COLO668 (cell line): ENCODE measurements around the gene PPFIA2.

Experiments used
- DNase-seq: peaks from one replicate; lab custom pipeline; 2025; ENCODE audit not compliant: unreplicated experiment; lab: John Stamatoyannopoulos, UW

The PPFIA2 gene

GRCh38 chr12:81564237-81564636, 194.9 kb downstream of the PPFIA2 start:
- no peak for DNase-seq

GRCh38 chr12:81558031-81558430, 201.1 kb downstream of the PPFIA2 start:
- no peak for DNase-seq

GRCh38 chr12:81546811-81547210, 212.3 kb downstream of the PPFIA2 start:
- no peak for DNase-seq

- no peak for DNase-seq
Measured at GRCh38 chr12:81543621-81544139, 215.5 kb downstream of the PPFIA2 start.

- DNase-seq, result no peak
Measured at GRCh38 chr12:81542065-81543010, 216.8 kb downstream of the PPFIA2 start.

GRCh38 chr12:81541121-81541520, 218.0 kb downstream of the PPFIA2 start:
- no peak for DNase-seq

GRCh38 chr12:81539279-81539678, 219.9 kb downstream of the PPFIA2 start:
- DNase-seq, result no peak

- no peak for DNase-seq
Measured at GRCh38 chr12:81533054-81533453, 226.1 kb downstream of the PPFIA2 start.

GRCh38 chr12:81530352-81530751, 228.8 kb downstream of the PPFIA2 start:
- DNase-seq, result no peak

GRCh38 chr12:81520064-81520945, 238.8 kb downstream of the PPFIA2 start:
- no peak for DNase-seq

- DNase-seq, result no peak
Measured at GRCh38 chr12:81518638-81519037, 240.5 kb downstream of the PPFIA2 start.

GRCh38 chr12:81517296-81517695, 241.9 kb downstream of the PPFIA2 start:
- no peak for DNase-seq

- DNase-seq, result no peak
Measured at GRCh38 chr12:81502912-81503695, 256.0 kb downstream of the PPFIA2 start.

GRCh38 chr12:81500788-81501187, 258.4 kb downstream of the PPFIA2 start:
- DNase-seq, result no peak

GRCh38 chr12:81499809-81500208, 259.3 kb downstream of the PPFIA2 start:
- DNase-seq, result no peak

- DNase-seq, result no peak
Measured at GRCh38 chr12:81492131-81492720, 266.9 kb downstream of the PPFIA2 start.

- no peak for DNase-seq
Measured at GRCh38 chr12:81472934-81473333, 286.2 kb downstream of the PPFIA2 start.

GRCh38 chr12:81470923-81471322, 288.2 kb downstream of the PPFIA2 start:
- no peak for DNase-seq

- DNase-seq, result no peak
Measured at GRCh38 chr12:81468206-81468605, 290.9 kb downstream of the PPFIA2 start.

- no peak for DNase-seq
Measured at GRCh38 chr12:81465876-81466275, 293.3 kb downstream of the PPFIA2 start.
